Prostate gland (tissue), 2 donors: ENCODE results near the gene BSND. TPM values are rescaled to one million over a fixed set of nuclear protein-coding genes. Genes with fewer than 3 reads are reported as not detected.

ENCODE experiments used
- DNase-seq: peaks from one replicate; pipeline ENCODE4 v3.0.0-alpha.2; 2019; ENCODE audit warnings: low spot score
- H3K27ac ChIP-seq, 2 donors: fragments of 200-600 bp; sonication (generic); 2 replicates each; pipeline ENCODE4 v1.5.1; 2017 to 2019
- H3K27me3 ChIP-seq: fragments of 200-600 bp; sonication (generic); replicated peaks from 2 replicates; pipeline ENCODE4 v1.5.1; 2019; ENCODE audit not compliant: insufficient read depth
- H3K36me3 ChIP-seq, 2 donors: fragments of 200-600 bp; sonication (generic); 1 replicate in 1 of 2; 2 replicates in 1 of 2; pipeline versions ENCODE4 v1.5.1 to v1.8.1; 2017 to 2019
- H3K4me1 ChIP-seq: fragments of 200-600 bp; sonication (generic); replicated peaks from 2 replicates; pipeline ENCODE4 v1.5.1; 2019
- H3K4me3 ChIP-seq, 2 donors: fragments of 200-600 bp; sonication (generic); 2 replicates each; pipeline ENCODE4 v1.5.1; 2017 to 2019
- H3K9me3 ChIP-seq: fragments of 200-600 bp; sonication (generic); 2 replicates; pipeline ENCODE4 v1.5.1; 2017
- CTCF ChIP-seq, 4 experiments: fragments of 200-600 bp in 2 of 4; fragments of 450-650 bp in 2 of 4; sonication (generic) in 2 of 4; IDR thresholded peaks; 1 replicate in 3 of 4; 2 replicates in 1 of 4; pipeline ENCODE4 v1.5.1; 2016 to 2019; ENCODE audit warnings: antibody characterized with exemption in 4 of 4, mild to moderate bottlenecking in 2 of 4, moderate library complexity in 2 of 4
- POLR2A ChIP-seq: fragments of 450-650 bp; IDR thresholded peaks from one replicate; pipeline ENCODE4 v1.6.1; 2016; ENCODE audit warnings: antibody characterized with exemption, mild to moderate bottlenecking
- POLR2AphosphoS5 ChIP-seq: sonication (generic); formaldehyde crosslinking; IDR thresholded peaks from one replicate; pipeline ENCODE4 v1.6.1; 2017; ENCODE audit warnings: antibody characterized with exemption
- WGBS: methylation state at CpG from one replicate; pipeline ENCODE4 v1.1.5; 2018; 5-methylcytosine and 5-hydroxymethylcytosine counted together
- intact Hi-C: fragments of 100-400 bp; cut with DNase I; formaldehyde crosslinking; loops from one replicate; pipeline ENCODE4 v1.14.2; 2022
- total RNA-seq, 2 donors: library from RNA; depleted of rRNA; stranded (reverse); fragments of >200 nt; gene quantifications; one replicate each; pipeline ENCODE4 v1.1.0, GENCODE V29; 2016

The BSND gene
- total RNA-seq, 2 donors from 2014 or later, result 0.11 TPM; not detected in 1

- Histone ChIP-seq H3K27ac (no peak overlapping the region), H3K9me3 (no peaks in the 10 kb centered on the region), H3K4me1 (no peaks in the 10 kb centered on the region), H3K4me3 (no peak overlapping the region), H3K27me3 (no peaks in the 10 kb centered on the region), H3K36me3 (no peaks in the 10 kb centered on the region)
- TF ChIP-seq CTCF (IDR thresholded peaks at IDR 0.05), result no peak
- TF ChIP-seq POLR2A, result no peak
- no peak for TF ChIP-seq POLR2AphosphoS5
- DNase-seq, result no peak
- 86% methylated on average over 4 of the region's 4 CpGs for WGBS
- intact Hi-C loops, result no loop called here
These were observed 48.1 kb downstream of the BSND start for GRCh38 chr1:55046871-55047270.

- no peak for DNase-seq
- Histone ChIP-seq H3K27me3 (no peaks in the 10 kb centered on the region), H3K9me3 (no peaks in the 10 kb centered on the region), H3K27ac (no peak overlapping the region), H3K36me3 (no peaks in the 10 kb centered on the region), H3K4me3 (no peak overlapping the region), H3K4me1 (no peaks in the 10 kb centered on the region)
- intact Hi-C loops, result no loop called here
- 100% methylated on average over 3 of the region's 3 CpGs for WGBS
- TF ChIP-seq POLR2AphosphoS5 (no peak), CTCF (IDR thresholded peaks at IDR 0.05) (no peak), POLR2A (no peak)
These were observed 48.9 kb downstream of the BSND start for GRCh38 chr1:55047611-55048010.

GRCh38 chr1:55048453-55049270, 49.9 kb downstream of the BSND start:
- H3K27me3 ChIP-seq, result no peaks in the 10 kb centered on the region
- no peak for DNase-seq
- H3K4me1 ChIP-seq, result no peaks in the 10 kb centered on the region
- intact Hi-C loops, result no loop called here
- no peak overlapping the region for H3K27ac ChIP-seq
- H3K9me3 ChIP-seq, result no peaks in the 10 kb centered on the region
- no peak for TF ChIP-seq CTCF (IDR thresholded peaks at IDR 0.05)
- no peak for TF ChIP-seq POLR2A
- TF ChIP-seq POLR2AphosphoS5, result no peak
- H3K4me3 ChIP-seq, result no peak overlapping the region
- H3K36me3 ChIP-seq, result no peaks in the 10 kb centered on the region
- 92% methylated on average over 11 of the region's 11 CpGs for WGBS

- no peak for DNase-seq
- H3K27ac ChIP-seq, result no peak overlapping the region
- no peak overlapping the region for H3K4me3 ChIP-seq
- 80% methylated on average over 9 of the region's 9 CpGs for WGBS
- no peaks in the 10 kb centered on the region for H3K4me1 ChIP-seq
- intact Hi-C loops, result no loop called here
- H3K36me3 ChIP-seq, result no peaks in the 10 kb centered on the region
- H3K9me3 ChIP-seq, result no peaks in the 10 kb centered on the region
- H3K27me3 ChIP-seq, result no peaks in the 10 kb centered on the region
- TF ChIP-seq POLR2A, result no peak
- no peak for TF ChIP-seq POLR2AphosphoS5
- TF ChIP-seq CTCF (IDR thresholded peaks at IDR 0.05), result no peak
These were observed 50.7 kb downstream of the BSND start for GRCh38 chr1:55049271-55049913.

- DNase-seq, result peak; percentile 49
- TF ChIP-seq CTCF (IDR thresholded peaks at IDR 0.05), result no peak
- TF ChIP-seq POLR2A, result no peak
- Histone ChIP-seq H3K27me3 (no peaks in the 10 kb centered on the region), H3K4me3 (no peak overlapping the region), H3K27ac (no peak overlapping the region), H3K4me1 (no peaks in the 10 kb centered on the region), H3K36me3 (no peaks in the 10 kb centered on the region), H3K9me3 (no peaks in the 10 kb centered on the region)
- intact Hi-C loops, result no loop called here
- 29% methylated on average over 8 of the region's 9 CpGs for WGBS
These were observed 51.2 kb downstream of the BSND start for GRCh38 chr1:55049914-55050278.
